Endothelial cell of umbilical vein (primary cell): Measurements from ENCODE around the gene UVSSA. TPM values are rescaled to one million over a fixed set of nuclear protein-coding genes. Genes with fewer than 3 reads are reported as not detected.

ENCODE experiments used
- BruUV-seq: library from RNA; stranded (reverse); fragments of 400-500 nt; replicated peaks from 2 replicates; lab custom pipeline; 2021; lab: Mats Ljungman, UMichigan
- CTCF ChIA-PET: fragments of 300-600, 350-600 bp; sonication (Branson Sonifier 250); formaldehyde crosslinking; loops from one replicate; lab custom pipeline; 2021; ENCODE audit warnings: antibody characterized with exemption, inconsistent platforms; lab: Charles Lee
- POLR2A ChIA-PET: fragments of 300-600, 350-600 bp; sonication (Branson Sonifier 250); formaldehyde crosslinking; loops from one replicate; lab custom pipeline; 2021; ENCODE audit warnings: antibody characterized with exemption, inconsistent platforms; lab: Charles Lee
- DNase-seq: peaks from one replicate; pipeline ENCODE4 v3.0.0-alpha.2; 2011; ENCODE audit warnings: low read depth, low spot score
- FAIRE-seq: peaks from 2 replicates; lab custom pipeline; 2011; peaks lifted over from hg19 to GRCh38; lab: Jason Lieb, UNC
- H2AFZ ChIP-seq: 2 replicates; pipeline ENCODE4 v1.6.0; 2012; ENCODE audit warnings: low read depth, low read length, control low read depth, inconsistent platforms
- H3K27ac ChIP-seq: 2 replicates; pipeline ENCODE4 v1.5.1; 2011; ENCODE audit warnings: low read depth, mild to moderate bottlenecking, control low read depth, low read length, moderate library complexity; ENCODE audit not compliant: insufficient read depth
- H3K27me3 ChIP-seq, 2 experiments: 2 replicates each; pipeline versions ENCODE4 v1.6.0 to v1.6.1; 2011; ENCODE audit warnings: low read length in 2 of 2, mixed read lengths in 1 of 2; ENCODE audit not compliant: control insufficient read depth in 2 of 2, insufficient read depth in 2 of 2
- H3K36me3 ChIP-seq, 2 experiments: 2 replicates in 1 of 2; 3 replicates in 1 of 2; pipeline ENCODE4 v1.5.1; 2011; ENCODE audit warnings: low read length in 2 of 2, mild to moderate bottlenecking in 1 of 2, moderate library complexity in 1 of 2; ENCODE audit not compliant: control insufficient read depth in 2 of 2, insufficient read depth in 2 of 2; ENCODE audit errors: extremely low read depth in 1 of 2
- H3K4me1 ChIP-seq: 3 replicates; pipeline ENCODE4 v1.5.1; 2011; ENCODE audit warnings: mild to moderate bottlenecking, low read length; ENCODE audit not compliant: control insufficient read depth, insufficient read depth; ENCODE audit errors: extremely low read depth
- H3K4me2 ChIP-seq: 2 replicates; pipeline ENCODE4 v1.6.1; 2011; ENCODE audit warnings: low read length, control low read depth, mixed read lengths; ENCODE audit not compliant: insufficient read depth
- H3K4me3 ChIP-seq, 3 experiments: fragments of 200-600 bp in 1 of 3; sonication (generic), shearing (Covaris generic) in 1 of 3; replicated peaks in 1 of 3; 2 replicates each; pipeline ENCODE4 v1.5.1; 2011 to 2016; ENCODE audit warnings: control low read depth in 3 of 3, low read length in 3 of 3, mild to moderate bottlenecking in 2 of 3, inconsistent platforms in 1 of 3, low read depth in 1 of 3, moderate library complexity in 1 of 3; ENCODE audit not compliant: insufficient read depth in 1 of 3
- H3K79me2 ChIP-seq: 2 replicates; pipeline ENCODE4 v1.6.0; 2012; ENCODE audit warnings: low read length, inconsistent platforms; ENCODE audit not compliant: control insufficient read depth, insufficient read depth
- H3K9ac ChIP-seq: replicated peaks from 2 replicates; pipeline ENCODE3; 2011; ENCODE audit warnings: low read length, control low read depth; ENCODE audit not compliant: insufficient read depth; ENCODE audit errors: extremely low read depth
- H3K9me1 ChIP-seq: replicated peaks from 3 replicates; pipeline ENCODE4 v1.6.0; 2011; ENCODE audit warnings: mild to moderate bottlenecking, low read length; ENCODE audit not compliant: control insufficient read depth, insufficient read depth; ENCODE audit errors: extremely low read depth
- H3K9me3 ChIP-seq: replicated peaks from 2 replicates; pipeline ENCODE4 v1.5.1; 2012; ENCODE audit warnings: low read length, inconsistent platforms; ENCODE audit not compliant: control insufficient read depth, insufficient read depth
- H4K20me1 ChIP-seq: replicated peaks from 2 replicates; pipeline ENCODE3; 2011; ENCODE audit warnings: mild to moderate bottlenecking, low read length; ENCODE audit not compliant: control insufficient read depth, insufficient read depth; ENCODE audit errors: extremely low read depth
- EZH2 ChIP-seq: IDR thresholded peaks from 2 replicates; pipeline ENCODE4 v1.6.1; 2012; ENCODE audit warnings: borderline replicate concordance, low read depth, mild to moderate bottlenecking, moderate library complexity, low read length, inconsistent platforms; ENCODE audit not compliant: severe bottlenecking
- FOS ChIP-seq: IDR thresholded peaks from 2 replicates; pipeline ENCODE4 v1.6.1; 2011; ENCODE audit warnings: mild to moderate bottlenecking, low read length, moderate library complexity, borderline replicate concordance; ENCODE audit not compliant: insufficient read depth
- GATA2 ChIP-seq: IDR thresholded peaks from 2 replicates; pipeline ENCODE4 v1.7.0; 2011; ENCODE audit warnings: low read depth, mild to moderate bottlenecking, moderate library complexity, mixed read lengths, low read length; ENCODE audit not compliant: insufficient read length, insufficient read depth
- JUN ChIP-seq: IDR thresholded peaks from 2 replicates; pipeline ENCODE4 v1.6.1; 2011; ENCODE audit warnings: borderline replicate concordance, low read depth; ENCODE audit not compliant: insufficient read length, insufficient read depth
- MYC ChIP-seq: IDR thresholded peaks from one replicate; pipeline ENCODE4 v1.6.1; 2011; ENCODE audit warnings: mild to moderate bottlenecking, low read depth, low read length
- POLR2A ChIP-seq: IDR thresholded peaks from 2 replicates; pipeline ENCODE4 v1.6.1; 2012; ENCODE audit warnings: low read depth, mild to moderate bottlenecking, control low read depth, low read length
- POLR2AphosphoS5 ChIP-seq: IDR thresholded peaks from 2 replicates; pipeline ENCODE4 v1.6.1; 2012; ENCODE audit warnings: low read depth, mild to moderate bottlenecking, control low read depth, low read length, moderate library complexity; ENCODE audit not compliant: insufficient read depth
- dilution Hi-C: fragments of 300-500 bp; cut with MboI; formaldehyde crosslinking; loops from one replicate; pipeline ENCODE4 v1.15.0; 2019; ENCODE audit warnings: low sequenced_read_pairs; ENCODE audit not compliant: extremely low pct_ligation_motif_present
- intact Hi-C: fragments of 100-400 bp; cut with micrococcal nuclease; formaldehyde crosslinking; loops from one replicate; pipeline ENCODE4 v1.10.0; 2022
- polyA plus RNA-seq, 4 experiments: library from polyadenylated mRNA; depleted of rRNA in 3 of 4; stranded (reverse) in 3 of 4; unstranded in 1 of 4; fragments of >200 nt; gene quantifications; 2 replicates each; pipeline versions ENCODE4 v1.2.1 to v1.2.3, GENCODE V29; 2011 to 2012; ENCODE audit warnings: missing spikeins in 1 of 4
- total RNA-seq: library from RNA; stranded (reverse); gene quantifications from 2 replicates; pipeline ENCODE4 v1.2.3, GENCODE V29; 2021
- TF ChIP-seq, protein P1 (sequence below), 2 donors: IDR thresholded peaks; 1 replicate in 1 of 2; 2 replicates in 1 of 2; pipeline ENCODE4 v1.5.1; 2011; ENCODE audit warnings: low read length in 2 of 2, mild to moderate bottlenecking in 2 of 2, moderate library complexity in 2 of 2, control low read depth in 1 of 2, inconsistent platforms in 1 of 2, low read depth in 1 of 2; ENCODE audit not compliant: insufficient read depth in 1 of 2; ENCODE audit errors: extremely low read depth in 1 of 2
- TF ChIP-seq, protein P2 (sequence below): IDR thresholded peaks from 2 replicates; pipeline ENCODE4 v1.6.1; 2011; ENCODE audit not compliant: insufficient read depth, insufficient read length

Gene UVSSA
- total and polyA plus RNA-seq, 2 donors (not counting 3 experiments of a cell fraction or from before 2014, with no cell fraction given) = 7.1 to 14.9 TPM

DNA sequence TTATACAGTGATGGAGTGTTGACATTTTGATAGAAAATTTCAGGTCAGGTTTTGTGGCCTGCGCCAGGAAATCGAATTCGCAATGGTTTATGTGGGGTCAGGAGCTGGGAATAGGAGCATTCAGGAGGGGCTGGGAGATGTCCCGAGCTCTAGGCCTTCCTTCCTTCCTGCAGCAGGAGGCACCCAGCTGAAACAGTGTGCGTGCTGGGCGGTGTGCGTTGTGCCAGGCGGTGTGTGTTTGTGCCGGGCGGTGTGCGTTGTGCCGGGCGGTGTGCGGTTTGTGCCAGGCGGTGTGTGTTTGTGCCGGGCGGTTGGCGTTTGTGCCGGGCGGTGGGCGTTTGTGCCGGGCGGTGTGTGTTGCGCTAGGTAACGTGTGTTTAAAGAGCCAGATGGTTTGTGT, 1.7 kb downstream of the UVSSA start:
- H2AFZ ChIP-seq = no peak overlapping the region
- no peaks in the 10 kb centered on the region for H3K79me2 ChIP-seq
- peaks cover 16% of the 10 kb centered on the region for H3K4me1 ChIP-seq
- H3K27ac ChIP-seq = no peak overlapping the region
- H3K36me3 ChIP-seq = no peaks in the 10 kb centered on the region
- ChIA-PET POLR2A (no interaction called here), CTCF (no interaction called here)
- no peak for DNase-seq
- H3K4me2 ChIP-seq = peak overlapping the region; percentile 93
- no peak for FAIRE-seq
- dilution Hi-C loops (no loop called here), intact Hi-C loops (no loop called here)
- no TSS peak for BruUV-seq
- no peaks in the 10 kb centered on the region for H3K9me1 ChIP-seq
- no peak overlapping the region for H3K4me3 ChIP-seq
- H4K20me1 ChIP-seq = no peaks in the 10 kb centered on the region
- no peak overlapping the region for H3K9ac ChIP-seq
- TF ChIP-seq GATA2 (no peak), MYC (no peak), POLR2AphosphoS5 (no peak), FOS (no peak), JUN (no peak), POLR2A (no peak), EZH2 (no peak)
- TF ChIP-seq, protein P1, sequence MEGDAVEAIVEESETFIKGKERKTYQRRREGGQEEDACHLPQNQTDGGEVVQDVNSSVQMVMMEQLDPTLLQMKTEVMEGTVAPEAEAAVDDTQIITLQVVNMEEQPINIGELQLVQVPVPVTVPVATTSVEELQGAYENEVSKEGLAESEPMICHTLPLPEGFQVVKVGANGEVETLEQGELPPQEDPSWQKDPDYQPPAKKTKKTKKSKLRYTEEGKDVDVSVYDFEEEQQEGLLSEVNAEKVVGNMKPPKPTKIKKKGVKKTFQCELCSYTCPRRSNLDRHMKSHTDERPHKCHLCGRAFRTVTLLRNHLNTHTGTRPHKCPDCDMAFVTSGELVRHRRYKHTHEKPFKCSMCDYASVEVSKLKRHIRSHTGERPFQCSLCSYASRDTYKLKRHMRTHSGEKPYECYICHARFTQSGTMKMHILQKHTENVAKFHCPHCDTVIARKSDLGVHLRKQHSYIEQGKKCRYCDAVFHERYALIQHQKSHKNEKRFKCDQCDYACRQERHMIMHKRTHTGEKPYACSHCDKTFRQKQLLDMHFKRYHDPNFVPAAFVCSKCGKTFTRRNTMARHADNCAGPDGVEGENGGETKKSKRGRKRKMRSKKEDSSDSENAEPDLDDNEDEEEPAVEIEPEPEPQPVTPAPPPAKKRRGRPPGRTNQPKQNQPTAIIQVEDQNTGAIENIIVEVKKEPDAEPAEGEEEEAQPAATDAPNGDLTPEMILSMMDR (IDR thresholded peaks at IDR 0.05; ENCODE audit: extremely low read depth in 1 of 2, insufficient read depth in 1 of 2, low read depth in 1 of 2, low read length in 2 of 2) = no peak
- TF ChIP-seq, protein P2, sequence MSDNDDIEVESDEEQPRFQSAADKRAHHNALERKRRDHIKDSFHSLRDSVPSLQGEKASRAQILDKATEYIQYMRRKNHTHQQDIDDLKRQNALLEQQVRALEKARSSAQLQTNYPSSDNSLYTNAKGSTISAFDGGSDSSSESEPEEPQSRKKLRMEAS = no peak
- H3K9me3 ChIP-seq = no peaks in the 10 kb centered on the region
- H3K27me3 ChIP-seq = no peaks in the 10 kb centered on the region
